H9 (cell line): ENCODE results near the gene PARPBP. TPM values are rescaled to one million over a fixed set of nuclear protein-coding genes. Genes with fewer than 3 reads are reported as not detected.

ENCODE experiments used
- DNase-seq: peaks from one replicate; pipeline ENCODE4 v3.0.0-alpha.2; 2017
- H2AFZ ChIP-seq: one replicate; pipeline ENCODE4 v1.6.1; 2013; ENCODE audit warnings: mild to moderate bottlenecking, low read length, control low read depth, moderate library complexity
- H2AK5ac ChIP-seq: 2 replicates; pipeline ENCODE4 v1.6.1; 2013; ENCODE audit warnings: low read length, control low read depth, mixed read lengths; ENCODE audit not compliant: insufficient read length
- H2BK120ac ChIP-seq: one replicate; pipeline ENCODE4 v1.6.1; 2013; ENCODE audit warnings: low read depth, mild to moderate bottlenecking, low read length, control low read depth, inconsistent platforms; ENCODE audit not compliant: poor library complexity, severe bottlenecking
- H2BK12ac ChIP-seq: 2 replicates; pipeline ENCODE4 v1.6.1; 2013; ENCODE audit warnings: low read length, control low read depth, mixed read lengths, low read depth; ENCODE audit not compliant: insufficient read length
- H2BK15ac ChIP-seq: 2 replicates; pipeline ENCODE4 v1.6.1; 2013; ENCODE audit warnings: low read depth, low read length, control low read depth
- H2BK20ac ChIP-seq: one replicate; pipeline ENCODE4 v1.6.1; 2013; ENCODE audit warnings: low read depth, mild to moderate bottlenecking, low read length, control low read depth, inconsistent platforms; ENCODE audit not compliant: poor library complexity, severe bottlenecking
- H2BK5ac ChIP-seq: 2 replicates; pipeline ENCODE4 v1.6.1; 2013; ENCODE audit warnings: low read length, control low read depth, mixed read lengths; ENCODE audit not compliant: insufficient read length
- H3K14ac ChIP-seq: 2 replicates; pipeline ENCODE4 v1.6.1; 2013; ENCODE audit warnings: low read length, control low read depth; ENCODE audit not compliant: insufficient read depth
- H3K18ac ChIP-seq: 2 replicates; pipeline ENCODE4 v1.6.1; 2013; ENCODE audit warnings: low read depth, mild to moderate bottlenecking, mixed read lengths, low read length, control low read depth; ENCODE audit not compliant: insufficient read length
- H3K23ac ChIP-seq: 2 replicates; pipeline ENCODE4 v1.6.1; 2013; ENCODE audit warnings: low read length, control low read depth, mixed read lengths, low read depth; ENCODE audit not compliant: insufficient read length
- H3K23me2 ChIP-seq: 2 replicates; pipeline ENCODE4 v1.6.1; 2013; ENCODE audit warnings: low read depth, mild to moderate bottlenecking, mixed read lengths, low read length, control low read depth; ENCODE audit not compliant: insufficient read length, poor library complexity, severe bottlenecking
- H3K27ac ChIP-seq: 2 replicates; pipeline ENCODE4 v1.5.1; 2013; ENCODE audit warnings: low read length, control low read depth, mixed read lengths, low read depth; ENCODE audit not compliant: insufficient read length
- H3K27me3 ChIP-seq: 2 replicates; pipeline ENCODE4 v1.6.1; 2013; ENCODE audit warnings: low read length, control low read depth, inconsistent platforms; ENCODE audit not compliant: insufficient read depth
- H3K4ac ChIP-seq: 2 replicates; pipeline ENCODE4 v1.6.1; 2013; ENCODE audit warnings: low read depth, mild to moderate bottlenecking, control low read depth, inconsistent platforms, low read length, moderate library complexity
- H3K4me1 ChIP-seq: 2 replicates; pipeline ENCODE4 v1.6.1; 2013; ENCODE audit warnings: low read length, control low read depth, inconsistent platforms; ENCODE audit not compliant: insufficient read depth
- H3K4me2 ChIP-seq: 2 replicates; pipeline ENCODE4 v1.6.1; 2013; ENCODE audit warnings: low read length, control low read depth, mixed read lengths; ENCODE audit not compliant: insufficient read length, insufficient read depth
- H3K56ac ChIP-seq: 2 replicates; pipeline ENCODE4 v1.6.1; 2013; ENCODE audit warnings: low read depth, mild to moderate bottlenecking, mixed read lengths, low read length, control low read depth; ENCODE audit not compliant: insufficient read length
- H3K79me1 ChIP-seq: 2 replicates; pipeline ENCODE4 v1.6.1; 2013; ENCODE audit warnings: low read depth, mild to moderate bottlenecking, moderate library complexity, low read length, control low read depth, inconsistent platforms; ENCODE audit not compliant: insufficient read depth, poor library complexity, severe bottlenecking
- H3K79me2 ChIP-seq: 2 replicates; pipeline ENCODE4 v1.6.1; 2013; ENCODE audit warnings: low read length, control low read depth, inconsistent platforms; ENCODE audit not compliant: insufficient read depth
- H3K9ac ChIP-seq: 2 replicates; pipeline ENCODE4 v1.6.1; 2013; ENCODE audit warnings: low read length, control low read depth, mixed read lengths; ENCODE audit not compliant: insufficient read length; ENCODE audit errors: extremely low read depth
- H3K9me3 ChIP-seq: one replicate; pipeline ENCODE4 v1.6.1; 2013; ENCODE audit warnings: low read depth, low read length, inconsistent platforms; ENCODE audit not compliant: control insufficient read depth
- H3T11ph ChIP-seq: one replicate; pipeline ENCODE4 v1.6.1; 2013; ENCODE audit warnings: mild to moderate bottlenecking, low read length, control low read depth, inconsistent platforms
- H4K20me1 ChIP-seq: one replicate; pipeline ENCODE4 v1.6.1; 2013; ENCODE audit not compliant: control insufficient read depth, insufficient read length, insufficient read depth
- H4K5ac ChIP-seq: 2 replicates; pipeline ENCODE4 v1.6.1; 2013; ENCODE audit warnings: low read depth, mild to moderate bottlenecking, mixed read lengths, low read length, control low read depth; ENCODE audit not compliant: insufficient read length
- H4K8ac ChIP-seq: replicated peaks from 2 replicates; pipeline ENCODE4 v1.6.1; 2013; ENCODE audit warnings: low read length, control low read depth, mixed read lengths, low read depth; ENCODE audit not compliant: insufficient read length
- H4K91ac ChIP-seq: 2 replicates; pipeline ENCODE4 v1.6.1; 2013; ENCODE audit warnings: low read depth, mild to moderate bottlenecking, moderate library complexity, mixed read lengths, low read length, control low read depth; ENCODE audit not compliant: insufficient read length
- H3K27ac Mint-ChIP-seq, 3 experiments: 2 replicates in 2 of 3; 3 replicates in 1 of 3; pipeline ENCODE4 v1.8.0; 2020 to 2021; ENCODE audit warnings: mixed read lengths in 3 of 3, mild to moderate bottlenecking in 1 of 3, moderate library complexity in 1 of 3
- H3K27me3 Mint-ChIP-seq: 2 replicates; pipeline ENCODE4 v1.8.0; 2021; ENCODE audit warnings: low read depth, mild to moderate bottlenecking, moderate library complexity, mixed read lengths
- H3K36me3 Mint-ChIP-seq, 3 experiments: 2 replicates in 2 of 3; 3 replicates in 1 of 3; pipeline ENCODE4 v1.8.0; 2020 to 2021; ENCODE audit warnings: low read depth in 3 of 3, mixed read lengths in 3 of 3; ENCODE audit not compliant: insufficient read depth in 1 of 3
- H3K4me1 Mint-ChIP-seq, 2 experiments: 2 replicates each; pipeline ENCODE4 v1.8.0; 2020; ENCODE audit warnings: mixed read lengths in 2 of 2
- H3K4me3 Mint-ChIP-seq, 2 experiments: 2 replicates in 1 of 2; 3 replicates in 1 of 2; pipeline ENCODE4 v1.8.0; 2020 to 2021; ENCODE audit warnings: mild to moderate bottlenecking in 2 of 2, mixed read lengths in 2 of 2, moderate library complexity in 1 of 2
- H3K9me3 Mint-ChIP-seq, 2 experiments: 2 replicates in 1 of 2; 3 replicates in 1 of 2; pipeline ENCODE4 v1.8.0; 2020; ENCODE audit warnings: mild to moderate bottlenecking in 2 of 2, mixed read lengths in 2 of 2, moderate library complexity in 1 of 2
- WGBS: extraction: QIAGEN DNeasy Blood & Tissue Kit; methylation state at CpG from one replicate; pipeline ENCODE4 v1.1.7; 2013; ENCODE audit warnings: missing lambda C conversion rate, low lambda C conversion rate, mixed read lengths; ENCODE audit not compliant: insufficient read length; ENCODE audit errors: extremely low coverage; 5-methylcytosine and 5-hydroxymethylcytosine counted together
- total RNA-seq: library from RNA; stranded (reverse); gene quantifications from 2 replicates; pipeline ENCODE4 v1.2.1, GENCODE V29; 2021
- TF ChIP-seq, protein P1 (sequence below): fragments of 200-600 bp; sonication (generic); conservative IDR thresholded peaks from 3 replicates; pipeline ENCODE4 v1.8.0; 2021; ENCODE audit warnings: antibody characterized with exemption, mild to moderate bottlenecking

Gene PARPBP
- total RNA-seq, 1 experiment from 2014 or later: 32.1 TPM

DNA sequence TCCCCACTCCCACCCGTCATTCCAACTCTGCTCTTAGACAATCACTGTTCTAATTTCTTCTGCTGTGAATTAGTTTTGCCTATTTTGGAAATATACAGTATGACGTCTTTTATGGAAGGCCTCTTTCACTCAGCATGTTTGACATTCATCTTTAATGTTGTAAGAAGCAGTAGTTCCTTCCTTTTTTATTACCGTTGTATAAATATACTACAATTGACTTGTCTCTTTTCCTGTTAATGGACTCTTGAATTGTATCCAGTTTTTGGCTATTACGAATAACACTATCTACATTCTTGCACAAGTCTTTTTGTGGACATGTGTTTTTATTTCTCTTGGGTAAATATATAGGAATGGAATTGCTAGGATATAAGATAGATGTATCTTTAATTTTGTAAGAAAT lies 82.6 kb downstream of the PARPBP start:
- Histone ChIP-seq H3K27ac (no peak overlapping the region), H2AK5ac (no peak overlapping the region), H3K18ac (no peak overlapping the region), H2BK5ac (no peak overlapping the region), H3K56ac (no peak overlapping the region), H3K14ac (no peak overlapping the region), H3K23me2 (no peaks in the 10 kb centered on the region), H2BK12ac (no peak overlapping the region), H2BK120ac (no peak overlapping the region), H3K9ac (no peak overlapping the region), H3K4me2 (no peak overlapping the region), H3K23ac (no peak overlapping the region), H4K20me1 (no peaks in the 10 kb centered on the region), H3T11ph (no peak overlapping the region), H2BK15ac (no peak overlapping the region), H4K8ac (no peak overlapping the region), H4K91ac (no peak overlapping the region), H3K4ac (no peak overlapping the region), H2BK20ac (no peak overlapping the region), H3K79me2 (no peaks in the 10 kb centered on the region), H3K4me1 (no peaks in the 10 kb centered on the region), H3K9me3 (no peaks in the 10 kb centered on the region), H2AFZ (no peak overlapping the region), H3K79me1 (no peaks in the 10 kb centered on the region), H3K27me3 (no peaks in the 10 kb centered on the region), H4K5ac (no peak overlapping the region)
- WGBS: no CpG with 5 or more reads among the region's 4 CpGs
- Mint-ChIP-seq H3K36me3 (peaks cover 25 to 41% (median 40%) of the 10 kb centered on the region in 3 experiments), H3K27me3 (no peaks in the 10 kb centered on the region), H3K4me3 (no peak overlapping the region), H3K27ac (no peak overlapping the region), H3K9me3 (peaks cover 3 to 6% of the 10 kb centered on the region in 2 experiments; a peak in 2 of 5 replicates), H3K4me1 (no peaks in the 10 kb centered on the region)
- TF ChIP-seq, protein P1, sequence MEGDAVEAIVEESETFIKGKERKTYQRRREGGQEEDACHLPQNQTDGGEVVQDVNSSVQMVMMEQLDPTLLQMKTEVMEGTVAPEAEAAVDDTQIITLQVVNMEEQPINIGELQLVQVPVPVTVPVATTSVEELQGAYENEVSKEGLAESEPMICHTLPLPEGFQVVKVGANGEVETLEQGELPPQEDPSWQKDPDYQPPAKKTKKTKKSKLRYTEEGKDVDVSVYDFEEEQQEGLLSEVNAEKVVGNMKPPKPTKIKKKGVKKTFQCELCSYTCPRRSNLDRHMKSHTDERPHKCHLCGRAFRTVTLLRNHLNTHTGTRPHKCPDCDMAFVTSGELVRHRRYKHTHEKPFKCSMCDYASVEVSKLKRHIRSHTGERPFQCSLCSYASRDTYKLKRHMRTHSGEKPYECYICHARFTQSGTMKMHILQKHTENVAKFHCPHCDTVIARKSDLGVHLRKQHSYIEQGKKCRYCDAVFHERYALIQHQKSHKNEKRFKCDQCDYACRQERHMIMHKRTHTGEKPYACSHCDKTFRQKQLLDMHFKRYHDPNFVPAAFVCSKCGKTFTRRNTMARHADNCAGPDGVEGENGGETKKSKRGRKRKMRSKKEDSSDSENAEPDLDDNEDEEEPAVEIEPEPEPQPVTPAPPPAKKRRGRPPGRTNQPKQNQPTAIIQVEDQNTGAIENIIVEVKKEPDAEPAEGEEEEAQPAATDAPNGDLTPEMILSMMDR: no peak
- DNase-seq: no peak
